NCI-H2107 treated with DMSO at 0.1 percent for 48 hours (cell line): ENCODE measurements around the gene BAHCC1.
"Not testable (repeated sequence)": the region's sequence is repeated elsewhere in the genome, so short reads cannot be mapped to it uniquely, and the experiment has no call there.

Source experiments
- DNase-seq: peaks from one replicate; lab custom pipeline; 2025; ENCODE audit not compliant: unreplicated experiment; lab: John Stamatoyannopoulos, UW

BAHCC1 gene

DNA sequence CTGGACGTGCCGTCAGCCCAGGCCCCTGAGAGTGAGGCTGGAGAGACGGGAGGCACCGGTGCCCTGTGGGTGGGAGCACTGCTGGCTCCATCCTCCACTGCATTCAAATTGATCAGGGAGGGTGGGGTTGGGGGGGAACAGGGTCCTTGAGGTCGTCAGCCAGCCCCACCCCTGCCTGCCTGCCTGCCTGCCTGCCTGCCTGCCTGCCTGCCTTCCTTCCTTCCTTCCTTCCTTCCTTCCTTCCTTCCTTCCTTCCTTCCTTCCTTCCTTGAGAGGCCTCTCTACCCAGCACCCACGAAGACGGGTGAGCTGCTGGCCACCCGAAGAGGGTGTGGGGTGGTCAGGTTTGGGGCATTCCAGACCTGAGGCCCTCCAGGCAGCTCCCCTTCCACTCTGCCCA is 16.0 kb downstream of the BAHCC1 start:
- no peak for DNase-seq

DNA sequence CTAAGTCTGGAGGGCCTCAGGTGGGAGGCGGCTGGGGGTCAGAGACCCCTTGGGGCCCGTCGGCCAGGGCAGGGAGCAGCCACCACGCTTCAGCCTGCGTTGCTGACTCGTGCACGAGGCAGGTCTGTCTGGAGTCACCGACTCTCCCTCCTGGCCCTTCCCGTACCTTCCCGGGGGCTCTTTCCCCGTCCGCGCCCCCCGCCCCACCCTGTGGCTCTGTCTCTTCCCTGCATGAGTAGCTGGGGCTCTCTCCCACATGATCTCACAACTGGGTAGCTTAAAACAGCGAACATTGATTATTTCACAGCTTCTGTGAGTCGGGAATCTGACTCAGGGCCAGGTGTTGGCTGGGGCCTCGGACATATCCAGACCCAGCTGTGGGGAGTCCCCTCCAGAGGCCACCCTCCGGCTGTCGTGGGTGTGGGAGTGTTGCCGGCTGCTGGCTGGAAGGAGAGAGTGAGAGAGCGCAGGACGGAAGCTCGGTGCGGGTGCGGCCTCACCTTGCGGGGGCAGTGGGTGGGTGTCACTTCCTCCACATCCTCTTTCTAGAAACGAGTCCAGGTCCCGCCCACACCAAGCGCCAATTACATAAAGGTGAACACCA is 17.3 kb downstream of the BAHCC1 start:
- DNase-seq = no peak

DNA sequence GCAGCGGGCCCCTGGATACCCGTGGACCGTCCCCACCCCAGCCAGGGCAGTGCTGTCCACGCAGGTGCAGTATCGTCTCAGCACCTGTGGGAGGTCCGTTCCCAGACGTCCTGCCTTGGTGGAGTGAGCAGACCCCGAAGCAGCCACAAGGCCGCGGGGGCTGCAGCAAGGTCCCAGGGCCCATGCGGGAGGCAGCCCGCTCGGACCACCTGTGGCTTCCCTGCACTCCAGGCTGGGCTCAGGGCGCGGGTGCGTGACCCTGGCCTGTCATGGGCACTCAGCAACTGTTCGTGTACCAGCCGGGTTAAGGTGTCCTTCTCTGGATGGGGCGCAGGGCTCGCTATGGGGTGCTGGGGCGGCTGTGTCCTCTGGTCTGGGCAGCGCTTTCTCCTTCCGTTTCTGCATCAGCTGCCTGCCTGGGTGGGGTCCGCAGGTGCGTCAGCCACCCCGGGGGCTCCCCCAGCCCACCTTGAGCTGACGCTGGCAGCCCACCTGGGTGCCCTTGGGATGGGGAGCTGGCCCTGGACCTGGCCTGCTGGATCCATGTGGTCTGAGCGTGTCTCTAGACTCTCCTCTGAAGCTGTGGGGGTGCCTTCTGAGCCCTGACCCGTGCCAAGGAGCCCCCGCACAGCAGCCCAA is 18.4 kb downstream of the BAHCC1 start:
- no peak for DNase-seq

DNA sequence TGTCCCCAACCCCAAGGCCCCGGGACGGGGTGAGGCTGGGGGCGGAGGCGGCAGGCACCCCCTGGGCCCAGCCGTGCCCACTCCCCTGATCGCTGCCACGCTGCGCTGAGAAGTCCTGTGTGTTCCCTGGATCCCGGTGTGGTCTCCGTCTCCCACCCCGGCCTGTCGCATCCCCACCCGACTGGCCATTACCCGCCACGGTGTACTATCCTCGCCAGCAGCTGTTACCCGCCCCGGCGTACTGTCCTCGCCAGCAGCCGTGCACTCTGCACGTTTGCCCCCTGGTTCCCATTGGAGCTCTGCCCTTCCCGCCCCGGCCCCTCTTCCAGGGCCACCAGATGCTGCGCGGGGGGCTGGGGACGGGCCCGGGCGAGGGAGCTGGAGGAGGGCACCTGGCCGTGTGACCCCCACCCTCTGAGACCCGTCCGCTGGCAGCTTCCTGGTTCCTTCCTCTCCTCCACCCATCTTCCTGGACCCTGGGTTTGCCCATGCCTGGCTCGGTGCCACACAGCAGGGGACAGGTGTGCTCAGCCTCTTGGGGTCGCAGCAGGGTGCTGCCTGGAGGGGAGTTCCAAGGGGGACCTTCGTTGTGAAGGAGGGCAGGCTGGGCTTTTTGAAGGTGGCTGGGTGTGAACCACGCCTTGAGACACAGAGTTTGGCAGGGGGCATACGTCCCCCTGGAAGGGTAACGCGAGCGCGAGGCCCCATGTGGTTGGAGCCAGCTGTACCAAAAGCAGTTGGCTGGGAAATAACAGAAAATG is 19.7 kb downstream of the BAHCC1 start:
- no peak for DNase-seq

DNA sequence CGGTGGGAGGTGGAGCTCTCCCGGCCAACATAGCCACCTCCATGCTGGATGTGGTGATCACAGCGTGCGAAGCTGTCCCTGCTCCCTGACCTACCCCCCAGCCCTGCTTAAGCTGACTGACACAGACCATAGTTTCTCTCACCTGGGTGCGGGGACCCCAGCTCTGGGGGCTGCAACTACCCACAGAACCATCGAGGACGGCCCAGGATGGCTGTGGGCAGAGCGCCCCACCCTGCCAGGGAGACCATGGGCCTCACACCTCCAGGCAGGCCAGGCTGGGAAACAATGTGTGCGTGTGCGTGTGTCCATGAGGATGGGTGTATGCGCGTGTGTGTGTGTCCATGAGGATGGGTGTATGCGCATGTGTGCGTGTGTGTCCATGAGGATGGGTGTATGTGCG is 20.4 kb downstream of the BAHCC1 start:
- DNase-seq = no peak

GRCh38 chr17:81416612-81417011 is 21.4 kb downstream of the BAHCC1 start:
- DNase-seq = peak; percentile 30

DNA sequence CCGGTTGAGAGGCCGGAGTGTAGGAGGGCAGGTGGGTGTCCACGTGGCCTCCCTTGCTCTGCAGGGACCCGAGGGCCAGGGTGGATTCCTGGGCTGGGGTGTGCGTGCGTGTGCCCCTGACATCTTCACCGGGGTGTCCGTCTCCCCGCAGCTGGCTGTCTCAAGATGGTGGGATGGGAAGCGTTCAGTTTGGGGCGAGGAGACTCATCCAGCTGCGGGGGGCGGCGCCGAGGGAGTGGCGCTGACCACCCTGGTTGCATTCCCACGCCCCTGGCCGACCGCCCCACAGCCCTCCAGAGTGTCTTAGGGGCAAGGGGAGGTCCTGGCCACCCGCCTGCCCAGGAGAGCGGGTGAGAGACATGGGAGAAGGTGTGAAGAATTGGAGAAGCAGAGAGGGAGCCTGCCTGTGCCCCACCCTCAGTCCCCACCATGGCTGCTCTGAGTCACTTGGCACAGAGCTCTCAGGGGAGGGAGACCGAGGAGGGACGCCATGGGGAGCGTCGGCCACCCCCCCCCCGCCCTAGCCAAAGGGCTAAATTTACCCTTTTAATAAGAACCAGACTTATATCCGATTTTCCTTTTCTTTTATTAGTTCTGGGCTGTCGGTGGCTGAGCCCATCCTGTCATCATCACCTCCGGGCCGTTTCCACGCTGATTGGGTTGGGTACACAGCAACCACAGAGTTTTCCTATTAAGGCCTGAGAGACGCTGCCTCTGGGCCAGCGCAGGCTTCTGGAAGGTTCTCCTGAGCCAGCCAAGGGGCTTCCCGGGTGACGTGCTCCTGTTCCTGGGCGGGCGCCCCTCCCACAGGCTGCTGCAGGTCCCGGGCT is 22.0 kb downstream of the BAHCC1 start:
- no peak for DNase-seq

DNA sequence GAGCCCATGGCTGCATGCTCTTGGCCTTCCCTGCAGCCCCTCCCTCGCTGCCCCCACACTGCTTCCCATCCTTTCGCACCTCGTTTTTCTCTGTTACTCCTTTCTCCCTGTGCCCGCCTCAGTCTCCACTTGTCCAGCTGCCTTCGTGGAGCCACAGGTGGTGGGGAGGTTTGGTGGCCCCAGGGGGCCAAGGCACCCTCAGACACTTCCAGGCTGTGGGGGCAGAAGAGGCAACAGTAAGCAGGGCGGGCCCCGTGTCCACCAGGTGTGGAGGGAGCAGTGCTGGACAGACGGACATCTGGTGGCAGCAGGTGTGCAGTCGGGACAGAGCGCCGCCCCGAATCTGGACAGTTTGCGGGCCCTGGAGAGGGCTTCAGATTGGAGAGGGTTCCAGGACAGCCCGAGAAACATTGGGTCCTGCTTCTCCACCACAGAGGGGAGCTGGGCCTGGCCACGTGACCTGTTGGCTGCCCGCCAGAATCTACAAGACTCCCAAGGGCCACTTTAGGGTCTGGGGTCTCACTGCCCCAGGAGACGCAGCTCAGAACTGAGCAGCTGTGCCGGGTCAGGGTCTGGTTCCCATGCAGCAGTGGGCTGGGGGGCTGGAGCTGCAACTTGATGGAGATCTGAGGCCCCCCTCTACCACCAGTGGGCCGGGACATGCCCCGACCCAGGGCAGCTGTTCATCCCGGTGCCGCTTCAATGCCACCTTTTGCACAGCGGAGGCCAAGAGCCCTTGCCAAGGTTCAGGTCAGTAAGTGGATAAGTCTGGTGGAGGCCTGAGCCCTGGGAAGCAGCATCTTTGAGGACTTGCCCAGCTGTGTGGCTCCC is 22.8 kb downstream of the BAHCC1 start:
- no peak for DNase-seq

- DNase-seq = peak; percentile 39
Observed at GRCh38 chr17:81418710-81419318, 23.6 kb downstream of the BAHCC1 start.

DNA sequence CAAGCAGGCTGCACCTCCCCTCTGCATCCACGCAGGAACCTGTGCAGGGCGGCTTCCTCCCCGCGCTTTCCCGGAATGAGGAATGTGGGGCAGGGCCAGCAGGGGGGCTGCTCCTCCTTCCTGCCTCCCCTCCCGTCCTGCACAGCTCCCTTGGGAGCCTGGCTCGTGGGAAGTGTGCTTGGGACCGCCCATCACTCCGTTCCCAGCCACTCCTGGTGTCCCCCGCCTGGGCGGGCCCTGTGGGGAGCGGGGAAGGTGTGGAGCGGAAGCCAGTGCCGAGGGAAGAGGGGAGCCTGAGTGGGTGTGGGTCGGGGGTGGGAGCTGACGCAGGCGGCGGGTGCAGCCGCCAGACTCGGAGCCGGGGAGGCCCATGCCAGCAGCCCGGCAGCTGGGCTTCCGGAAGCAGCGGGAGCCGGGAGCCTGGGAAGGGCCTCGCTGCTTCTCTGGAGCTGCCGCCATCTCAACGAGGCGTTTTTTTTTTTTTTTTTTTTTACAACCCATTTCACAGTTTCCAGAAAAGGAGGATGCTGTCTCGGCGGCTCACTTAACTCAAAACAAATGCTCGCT is 24.1 kb downstream of the BAHCC1 start:
- peak; percentile 87 for DNase-seq

DNA sequence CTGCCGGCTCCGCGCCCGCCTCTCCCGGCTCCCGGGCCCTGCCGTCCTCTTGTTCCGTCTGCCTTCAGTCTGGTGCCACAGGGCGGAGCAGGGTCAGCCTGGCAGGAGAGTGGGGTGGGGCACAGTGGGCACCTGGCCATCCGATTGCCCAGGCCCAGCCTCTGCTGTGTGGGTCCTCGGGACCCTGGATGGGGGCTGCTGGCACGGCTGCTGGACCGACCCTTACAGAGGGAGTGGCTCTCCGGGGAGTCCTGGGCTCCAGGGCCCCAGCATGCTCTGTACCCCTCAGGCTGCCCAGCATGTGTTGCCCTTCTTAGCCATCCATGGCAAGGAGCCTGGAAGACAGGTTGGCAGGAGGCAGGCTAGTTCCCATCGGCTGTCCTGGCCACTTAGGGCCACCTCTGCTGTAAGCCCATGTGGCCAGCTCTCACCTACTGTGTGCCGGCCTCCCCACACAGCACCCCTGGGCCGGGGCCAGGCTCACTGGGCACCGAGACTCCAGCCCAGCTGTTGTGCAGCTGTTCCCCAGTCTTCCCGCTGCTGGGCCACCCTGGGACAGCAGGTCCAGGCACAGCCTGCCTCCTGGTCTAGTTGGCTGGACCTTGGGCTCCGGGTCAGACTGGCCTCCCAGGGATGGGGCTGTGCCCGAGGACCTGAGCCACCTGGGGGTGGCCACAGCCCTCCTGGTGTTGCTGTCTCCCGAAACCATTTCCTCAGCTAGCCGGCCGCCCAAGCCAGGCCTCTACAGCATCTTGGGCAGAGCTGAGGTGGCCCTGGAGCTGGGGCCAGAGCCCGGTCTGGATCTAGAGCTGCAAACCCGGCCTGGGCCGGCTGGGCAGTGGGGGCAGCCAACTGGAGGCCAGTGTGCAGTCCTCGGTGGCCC is 24.9 kb downstream of the BAHCC1 start:
- no peak for DNase-seq

- DNase-seq = no peak
Observed at GRCh38 chr17:81420769-81421462, 25.7 kb downstream of the BAHCC1 start.

GRCh38 chr17:81422776-81423697 is 27.8 kb downstream of the BAHCC1 start:
- no peak for DNase-seq

DNA sequence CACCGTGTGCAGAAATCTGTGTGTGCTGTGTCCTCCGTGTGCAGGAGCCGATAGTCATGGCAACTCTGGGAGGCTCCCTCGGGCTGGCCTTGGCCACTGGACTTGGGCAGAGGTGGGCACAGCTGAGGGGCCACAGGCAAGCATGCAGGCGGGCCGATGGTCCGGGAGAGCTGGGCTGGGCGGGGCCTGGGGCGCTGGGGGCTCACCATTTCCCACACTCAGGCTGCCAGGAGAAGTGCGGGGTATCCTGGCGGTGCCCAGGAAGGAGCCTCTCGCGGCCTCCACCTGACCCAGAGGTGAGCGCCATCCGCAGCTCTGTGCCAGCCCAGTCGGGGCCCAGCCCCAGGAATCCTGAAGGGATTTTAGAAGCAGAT is 28.4 kb downstream of the BAHCC1 start:
- DNase-seq = no peak

DNA sequence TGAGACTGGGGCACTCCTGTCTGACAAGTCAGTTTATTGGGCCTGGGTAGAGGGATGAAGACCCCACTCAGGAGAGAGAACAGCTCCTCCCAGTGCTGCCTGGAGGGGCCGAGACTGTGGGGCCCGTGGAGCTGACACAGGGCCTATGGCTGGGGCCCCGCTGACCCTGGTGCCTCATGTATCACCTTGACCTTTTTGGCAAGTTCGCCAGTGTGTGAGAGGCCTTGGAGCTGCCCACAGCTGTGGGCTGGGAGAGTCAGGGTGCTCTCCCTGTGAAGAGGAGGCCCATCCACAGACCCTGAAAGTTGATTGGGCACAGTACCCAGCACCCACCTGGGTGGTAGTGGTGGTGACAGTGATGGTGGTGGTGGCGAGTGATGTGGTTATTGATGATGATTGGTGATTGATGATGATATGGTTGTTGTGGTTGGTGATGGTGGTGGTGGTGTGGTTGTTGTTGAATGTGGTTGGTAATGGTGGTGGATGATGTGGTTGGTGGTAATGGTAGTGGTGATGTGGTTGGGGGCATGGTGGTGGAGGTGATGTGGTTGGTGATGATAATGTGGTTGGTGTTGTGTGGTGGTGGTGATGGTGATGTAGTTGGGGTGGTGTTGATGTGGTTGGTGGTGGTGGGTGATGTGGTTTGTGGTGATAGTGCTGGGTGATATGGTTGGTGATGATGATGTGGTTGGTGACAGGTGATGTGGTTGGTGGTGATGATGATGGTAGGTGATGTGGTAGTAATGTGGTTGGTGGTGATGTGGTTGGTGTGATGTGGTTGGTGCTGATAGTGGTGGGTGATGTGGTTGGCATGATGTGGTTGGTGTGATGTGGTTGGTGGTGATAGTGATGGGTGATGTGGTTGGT is 29.1 kb downstream of the BAHCC1 start:
- DNase-seq = no peak

DNA sequence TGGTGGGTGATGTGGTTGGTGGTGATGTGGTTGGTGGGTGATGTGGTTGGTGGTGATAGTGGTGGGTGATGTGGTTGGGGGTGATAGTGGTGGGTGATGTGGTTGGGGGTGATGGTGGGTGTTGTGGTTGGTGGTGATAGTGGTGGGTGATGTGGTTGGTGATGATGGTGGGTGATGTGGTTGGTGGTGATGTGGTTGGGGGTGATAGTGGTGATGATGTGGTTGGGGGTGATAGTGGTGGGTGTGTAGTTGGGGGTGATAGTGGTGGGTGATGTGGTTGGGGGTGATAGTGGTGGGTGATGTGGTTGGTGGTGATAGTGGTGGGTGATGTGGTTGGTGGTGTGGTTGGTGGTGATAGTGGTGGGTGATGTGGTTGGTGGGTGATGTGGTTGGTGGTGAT is 29.8 kb downstream of the BAHCC1 start:
- DNase-seq = not testable (repeated sequence)
